Mononuclear cell (primary cell): ENCODE data around the gene COX6B1. TPM values are rescaled to one million over a fixed set of nuclear protein-coding genes. Genes with fewer than 3 reads are reported as not detected.
A peak's percentile ranks its signal among the peaks of the same experiment; 100 is the strongest.

Experiments
- H3K27me3 ChIP-seq: 2 replicates; pipeline ENCODE4 v1.6.0; 2011; ENCODE audit warnings: low read length, control low read depth; ENCODE audit not compliant: insufficient read depth
- H3K4me1 ChIP-seq: 2 replicates; pipeline ENCODE4 v1.5.1; 2011; ENCODE audit warnings: mild to moderate bottlenecking, low read length, control low read depth; ENCODE audit not compliant: insufficient read depth
- H3K4me3 ChIP-seq: 2 replicates; pipeline ENCODE4 v1.5.1; 2011; ENCODE audit warnings: mild to moderate bottlenecking, low read length, moderate library complexity
- H3K9me3 ChIP-seq: 2 replicates; pipeline ENCODE4 v1.5.1; 2011; ENCODE audit warnings: low read depth, mild to moderate bottlenecking, control low read depth, low read length
- total RNA-seq: library from RNA; depleted of rRNA; stranded (reverse); fragments of >200 nt; gene quantifications from one replicate; pipeline ENCODE4 v1.2.3, GENCODE V29; 2012

Gene COX6B1
- total RNA-seq, 1 donor: 219 TPM

GRCh38 chr19:35622750-35623149 is 25.4 kb upstream of the COX6B1 start:
- H3K4me1 ChIP-seq: no peaks in the 10 kb centered on the region
- H3K27me3 ChIP-seq: no peaks in the 10 kb centered on the region
- no peak overlapping the region for H3K4me3 ChIP-seq
- H3K9me3 ChIP-seq: no peaks in the 10 kb centered on the region

GRCh38 chr19:35623327-35624010 is 24.7 kb upstream of the COX6B1 start:
- Histone ChIP-seq H3K4me3 (no peak overlapping the region), H3K4me1 (peaks cover 5% of the 10 kb centered on the region), H3K27me3 (no peaks in the 10 kb centered on the region), H3K9me3 (no peaks in the 10 kb centered on the region)

GRCh38 chr19:35628264-35628564 is 19.9 kb upstream of the COX6B1 start:
- Histone ChIP-seq H3K4me1 (peaks cover 15% of the 10 kb centered on the region), H3K27me3 (no peaks in the 10 kb centered on the region), H3K9me3 (no peaks in the 10 kb centered on the region), H3K4me3 (peak overlapping the region; percentile 88)

- Histone ChIP-seq H3K27me3 (no peaks in the 10 kb centered on the region), H3K4me1 (peaks cover 15% of the 10 kb centered on the region), H3K4me3 (peak within 1 kb of the TSS; percentile 88), H3K9me3 (no peaks in the 10 kb centered on the region)
These were observed 19.4 kb upstream of the COX6B1 start, which contains the start of gene RBM42 for GRCh38 chr19:35628565-35629331. Gene RBM42, plus strand, starts transcription at chr19:35629036. Its CDS starts 118 bp downstream, at chr19:35629154.

- peaks cover 15% of the 10 kb centered on the region for H3K4me1 ChIP-seq
- H3K27me3 ChIP-seq: no peaks in the 10 kb centered on the region
- no peaks in the 10 kb centered on the region for H3K9me3 ChIP-seq
- H3K4me3 ChIP-seq: peak overlapping the region; percentile 88
These were observed 18.8 kb upstream of the COX6B1 start for GRCh38 chr19:35629332-35629633.

- Histone ChIP-seq H3K9me3 (no peaks in the 10 kb centered on the region), H3K4me3 (no peak overlapping the region), H3K27me3 (no peaks in the 10 kb centered on the region)
These were observed 14.2 kb upstream of the COX6B1 start for GRCh38 chr19:35633727-35634440.

GRCh38 chr19:35636651-35637050 is 11.5 kb upstream of the COX6B1 start:
- Histone ChIP-seq H3K9me3 (no peaks in the 10 kb centered on the region), H3K4me3 (no peak overlapping the region), H3K4me1 (peaks cover 4% of the 10 kb centered on the region), H3K27me3 (no peaks in the 10 kb centered on the region)

More at GRCh38 chr19:35633727-35634440, 14.2 kb upstream of the COX6B1 start:
- H3K4me1 ChIP-seq: peaks cover 10% of the 10 kb centered on the region

GRCh38 chr19:35637165-35637564 is 11.0 kb upstream of the COX6B1 start:
- Histone ChIP-seq H3K4me1 (peaks cover 9% of the 10 kb centered on the region), H3K4me3 (no peak overlapping the region), H3K9me3 (no peaks in the 10 kb centered on the region), H3K27me3 (no peaks in the 10 kb centered on the region)

- Histone ChIP-seq H3K9me3 (no peaks in the 10 kb centered on the region), H3K4me1 (peaks cover 19% of the 10 kb centered on the region), H3K27me3 (no peaks in the 10 kb centered on the region), H3K4me3 (no peak overlapping the region)
These were observed 8.8 kb upstream of the COX6B1 start for GRCh38 chr19:35639321-35639639.

- H3K4me3 ChIP-seq: no peak overlapping the region
- H3K4me1 ChIP-seq: peaks cover 24% of the 10 kb centered on the region
- no peaks in the 10 kb centered on the region for H3K9me3 ChIP-seq
- no peaks in the 10 kb centered on the region for H3K27me3 ChIP-seq
These were observed 8.3 kb upstream of the COX6B1 start for GRCh38 chr19:35639863-35640262.

GRCh38 chr19:35641515-35642151 is 6.5 kb upstream of the COX6B1 start, which contains the start of gene ETV2:
Gene ETV2, plus strand, starts transcription at chr19:35641745. Its CDS starts 716 bp downstream, at chr19:35642461.
- H3K4me3 ChIP-seq: no peak within 1 kb of the TSS
- peaks cover 31% of the 10 kb centered on the region for H3K4me1 ChIP-seq
- H3K27me3 ChIP-seq: no peaks in the 10 kb centered on the region
- H3K9me3 ChIP-seq: no peaks in the 10 kb centered on the region

GRCh38 chr19:35642312-35642711 is 5.8 kb upstream of the COX6B1 start:
- Histone ChIP-seq H3K9me3 (no peaks in the 10 kb centered on the region), H3K4me3 (no peak overlapping the region), H3K4me1 (peaks cover 31% of the 10 kb centered on the region), H3K27me3 (no peaks in the 10 kb centered on the region)

GRCh38 chr19:35642798-35643254 is 5.3 kb upstream of the COX6B1 start:
- peaks cover 36% of the 10 kb centered on the region for H3K4me1 ChIP-seq
- peak overlapping the region; percentile 69 for H3K4me3 ChIP-seq
- H3K9me3 ChIP-seq: no peaks in the 10 kb centered on the region
- H3K27me3 ChIP-seq: no peaks in the 10 kb centered on the region

- no peaks in the 10 kb centered on the region for H3K27me3 ChIP-seq
- H3K4me1 ChIP-seq: peaks cover 38% of the 10 kb centered on the region
- H3K4me3 ChIP-seq: peak overlapping the region; percentile 69
- H3K9me3 ChIP-seq: no peaks in the 10 kb centered on the region
These were observed 4.6 kb upstream of the COX6B1 start for GRCh38 chr19:35643255-35644205.
